Liver (tissue), 3 donors: ENCODE results near the gene NCS1.

Experiments used
- CTCF ChIP-seq: fragments of 150-350 bp; IDR thresholded peaks from 2 replicates; pipeline ENCODE4 v1.5.1; 2017; ENCODE audit warnings: improper control_type of control experiment, low read depth, low read length; ENCODE audit not compliant: missing input control
- EGR1 ChIP-seq, 2 donors: IDR thresholded peaks; 2 replicates each; pipeline ENCODE4 v1.6.1; 2016 to 2018; ENCODE audit warnings: antibody characterized with exemption in 2 of 2, low read depth in 2 of 2
- FOXA2 ChIP-seq: IDR thresholded peaks from 2 replicates; pipeline ENCODE4 v1.6.1; 2016; ENCODE audit warnings: antibody characterized with exemption
- HNF4A ChIP-seq, 2 donors: conservative IDR thresholded peaks; 2 replicates each; pipeline ENCODE4 v1.6.1; 2016; ENCODE audit warnings: antibody characterized with exemption in 2 of 2, mild to moderate bottlenecking in 2 of 2
- RAD21 ChIP-seq, 2 donors: IDR thresholded peaks; 2 replicates each; pipeline ENCODE4 v1.6.1; 2016; ENCODE audit warnings: antibody characterized with exemption in 2 of 2, mild to moderate bottlenecking in 2 of 2
- REST ChIP-seq: IDR thresholded peaks from 2 replicates; pipeline ENCODE4 v1.6.1; 2016; ENCODE audit warnings: antibody characterized with exemption, mild to moderate bottlenecking
- RXRA ChIP-seq, 2 donors: IDR thresholded peaks; 2 replicates each; pipeline ENCODE4 v1.6.1; 2017 to 2018; ENCODE audit warnings: antibody characterized with exemption in 2 of 2, mild to moderate bottlenecking in 1 of 2
- TAF1 ChIP-seq: conservative IDR thresholded peaks from 2 replicates; pipeline ENCODE4 v1.6.1; 2016; ENCODE audit warnings: antibody characterized with exemption, mild to moderate bottlenecking
- donor health status: healthy.
- donor health status: healthy.

GRCh38 chr9:130285271-130285670 is 113.1 kb downstream of the NCS1 start:
- no peak for TF ChIP-seq CTCF
- no peak for TF ChIP-seq EGR1 (IDR thresholded peaks at IDR 0.05; ENCODE audit: low read depth in 2 of 2)
- TF ChIP-seq HNF4A (conservative IDR thresholded peaks at IDR 0.05): no peak
- no peak for TF ChIP-seq RAD21 (IDR thresholded peaks at IDR 0.05)
- TF ChIP-seq RXRA (IDR thresholded peaks at IDR 0.05): no peak
- no peak for TF ChIP-seq REST
- TF ChIP-seq FOXA2: no peak
- TF ChIP-seq TAF1: no peak
